ENCODE results near the gene GNAZ.

Gene GNAZ

GRCh38 chr22:23168391-23169042 lies 98.2 kb downstream of the GNAZ start:
- no peaks in the 10 kb centered on the region for H3K9me2 ChIP-seq (replicated peaks; ENCODE audit: insufficient read depth, low read length)
- no peaks in the 10 kb centered on the region; the same call in 1 of the 2 replicates for H3K27me3 ChIP-seq (ENCODE audit: low read length)
- H3K4me3 ChIP-seq (ENCODE audit: insufficient read depth, low read length, poor library complexity, severe bottlenecking), result no peak overlapping the region
- no peaks in the 10 kb centered on the region for H3K79me2 ChIP-seq (ENCODE audit: insufficient read depth, low read length)
- no peaks in the 10 kb centered on the region for H4K20me1 ChIP-seq (ENCODE audit: low read depth, low read length)
- TF ChIP-seq, protein P1, sequence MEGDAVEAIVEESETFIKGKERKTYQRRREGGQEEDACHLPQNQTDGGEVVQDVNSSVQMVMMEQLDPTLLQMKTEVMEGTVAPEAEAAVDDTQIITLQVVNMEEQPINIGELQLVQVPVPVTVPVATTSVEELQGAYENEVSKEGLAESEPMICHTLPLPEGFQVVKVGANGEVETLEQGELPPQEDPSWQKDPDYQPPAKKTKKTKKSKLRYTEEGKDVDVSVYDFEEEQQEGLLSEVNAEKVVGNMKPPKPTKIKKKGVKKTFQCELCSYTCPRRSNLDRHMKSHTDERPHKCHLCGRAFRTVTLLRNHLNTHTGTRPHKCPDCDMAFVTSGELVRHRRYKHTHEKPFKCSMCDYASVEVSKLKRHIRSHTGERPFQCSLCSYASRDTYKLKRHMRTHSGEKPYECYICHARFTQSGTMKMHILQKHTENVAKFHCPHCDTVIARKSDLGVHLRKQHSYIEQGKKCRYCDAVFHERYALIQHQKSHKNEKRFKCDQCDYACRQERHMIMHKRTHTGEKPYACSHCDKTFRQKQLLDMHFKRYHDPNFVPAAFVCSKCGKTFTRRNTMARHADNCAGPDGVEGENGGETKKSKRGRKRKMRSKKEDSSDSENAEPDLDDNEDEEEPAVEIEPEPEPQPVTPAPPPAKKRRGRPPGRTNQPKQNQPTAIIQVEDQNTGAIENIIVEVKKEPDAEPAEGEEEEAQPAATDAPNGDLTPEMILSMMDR (IDR thresholded peaks at IDR 0.05; ENCODE audit: insufficient read depth, low read length, poor library complexity, severe bottlenecking), result no peak
- no peak for TF ChIP-seq EZH2phosphoT487 (conservative IDR thresholded peaks at IDR 0.05; ENCODE audit: low read length)
- no peaks in the 10 kb centered on the region for H3K9me3 ChIP-seq (ENCODE audit: insufficient read depth, low read length)
- no peak overlapping the region for H3K4me2 ChIP-seq (ENCODE audit: low read depth, low read length, poor library complexity, severe bottlenecking)
- H3K36me3 ChIP-seq (ENCODE audit: low read length), result no peaks in the 10 kb centered on the region
- H3K9ac ChIP-seq (ENCODE audit: low read length), result no peak overlapping the region
- H2AFZ ChIP-seq (ENCODE audit: low read depth, low read length, severe bottlenecking), result no peak overlapping the region
- no peak overlapping the region for H3K27ac ChIP-seq (ENCODE audit: low read depth, low read length)
- H3F3A ChIP-seq (ENCODE audit: insufficient read depth), result no peaks in the 10 kb centered on the region

DNA sequence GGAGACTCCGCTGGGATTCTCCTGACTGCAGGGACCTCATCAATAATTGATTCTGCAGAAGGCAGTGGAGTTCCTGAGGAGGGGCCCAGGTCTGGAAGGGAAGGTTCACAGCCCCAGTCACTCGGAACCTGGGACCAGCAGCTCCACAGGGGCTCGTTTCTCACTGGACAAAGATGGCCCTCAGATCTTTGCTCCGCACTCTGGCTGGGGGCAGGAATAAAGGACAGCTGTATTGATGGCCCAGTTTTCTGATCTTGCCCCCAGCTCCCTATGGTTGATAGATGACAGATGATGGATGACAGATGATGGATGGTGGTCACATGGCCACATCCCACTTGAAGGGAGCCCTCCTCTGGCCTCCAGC lies 98.7 kb downstream of the GNAZ start:
- Histone ChIP-seq H3K27me3 (ENCODE audit: low read length) (no peaks in the 10 kb centered on the region; the same call in 1 of the 2 replicates), H3K9me2 (replicated peaks; ENCODE audit: insufficient read depth, low read length) (no peaks in the 10 kb centered on the region), H3K36me3 (ENCODE audit: low read length) (no peaks in the 10 kb centered on the region), H3K79me2 (ENCODE audit: insufficient read depth, low read length) (no peaks in the 10 kb centered on the region), H4K20me1 (ENCODE audit: low read depth, low read length) (no peaks in the 10 kb centered on the region), H3F3A (ENCODE audit: insufficient read depth) (no peaks in the 10 kb centered on the region), H3K4me3 (ENCODE audit: insufficient read depth, low read length, poor library complexity, severe bottlenecking) (no peak overlapping the region), H2AFZ (ENCODE audit: low read depth, low read length, severe bottlenecking) (no peak overlapping the region), H3K27ac (ENCODE audit: low read depth, low read length) (no peak overlapping the region), H3K4me2 (ENCODE audit: low read depth, low read length, poor library complexity, severe bottlenecking) (no peak overlapping the region), H3K9me3 (ENCODE audit: insufficient read depth, low read length) (no peaks in the 10 kb centered on the region), H3K9ac (ENCODE audit: low read length) (no peak overlapping the region)
- TF ChIP-seq EZH2phosphoT487 (conservative IDR thresholded peaks at IDR 0.05; ENCODE audit: low read length), result no peak
- TF ChIP-seq, protein P1 (IDR thresholded peaks at IDR 0.05; ENCODE audit: insufficient read depth, low read length, poor library complexity, severe bottlenecking), result no peak

Data from SU-DHL-6 (cell line).